Adrenal gland (tissue), 12 donors: ENCODE data around the gene MUC5B. TPM values are rescaled to one million over a fixed set of nuclear protein-coding genes. Genes with fewer than 3 reads are reported as not detected.
"Not testable (repeated sequence)": the region's sequence is repeated elsewhere in the genome, so short reads cannot be mapped to it uniquely, and the experiment has no call there.

Experiments
- DNase-seq, 7 donors: peaks; one replicate each; pipeline ENCODE4 v3.0.0-alpha.2; 2019 to 2020
- H3K27ac ChIP-seq, 5 donors: fragments of 200-600 bp; sonication (generic) in 4 of 5; 1 replicate in 3 of 5; 2 replicates in 2 of 5; pipeline versions ENCODE4 v1.5.1 to v1.8.0; 2016 to 2020; ENCODE audit warnings: mild to moderate bottlenecking in 1 of 5
- H3K27me3 ChIP-seq: fragments of 200-600 bp; 2 replicates; pipeline ENCODE4 v1.8.0; 2021
- H3K36me3 ChIP-seq, 2 donors: fragments of 200-600 bp; replicated peaks in 1 of 2; 1 replicate in 1 of 2; 2 replicates in 1 of 2; pipeline versions ENCODE4 v1.5.1 to v1.8.0; 2018 to 2022
- H3K4me1 ChIP-seq, 2 donors: fragments of 200-600 bp; replicated peaks in 1 of 2; 1 replicate in 1 of 2; 2 replicates in 1 of 2; pipeline versions ENCODE4 v1.5.1 to v1.8.0; 2018 to 2021
- H3K4me3 ChIP-seq, 4 donors: fragments of 200-600 bp; sonication (generic) in 3 of 4; one replicate each; pipeline ENCODE4 v1.5.1; 2016 to 2018
- H3K9me3 ChIP-seq, 3 donors: fragments of 200-600 bp; sonication (generic) in 1 of 3; replicated peaks in 1 of 3; 1 replicate in 2 of 3; 2 replicates in 1 of 3; pipeline versions ENCODE4 v1.5.1 to v1.8.0; 2016 to 2021
- POLR2A ChIP-seq, 2 donors: fragments of 450-650 bp; IDR thresholded peaks; one replicate each; pipeline ENCODE4 v1.6.1; 2017; ENCODE audit warnings: antibody characterized with exemption in 2 of 2, mild to moderate bottlenecking in 2 of 2, moderate library complexity in 1 of 2
- WGBS, 4 donors: extraction: QIAGEN DNeasy Blood & Tissue Kit in 2 of 4; methylation state at CpG; one replicate each; pipeline versions ENCODE4 v1.1.5 to v1.1.7; 2013 to 2017; 5-methylcytosine and 5-hydroxymethylcytosine counted together
- intact Hi-C, 2 donors: fragments of 100-400 bp; cut with DNase I; formaldehyde crosslinking; loops; one replicate each; pipeline versions ENCODE4 v1.14.1 to v1.15.0; 2022 to 2023
- polyA plus RNA-seq, 3 donors: library from polyadenylated mRNA; stranded (reverse); fragments of 200-250 nt in 2 of 3; fragments of 350-450 nt in 1 of 3; fragmentation: Illumina TruSeq in 1 of 3; extraction: RNeasy Lipid Tissue Mini Kit (QIAGEN cat#74804) in 1 of 3; gene quantifications; one replicate each; pipeline ENCODE4 v1.2.3, GENCODE V29; 2013 to 2014
- total RNA-seq, 9 donors: library from RNA; depleted of rRNA in 4 of 9; stranded (reverse); fragments of >200 nt in 4 of 9; fragments of 120-200 nt in 1 of 9; fragmentation: NEBNext Ultra II Directional in 1 of 9; extraction: Animal tissue kit (Norgen Biotek cat#: 25700) in 1 of 9; gene quantifications; one replicate each; pipeline versions ENCODE4 v1.1.0 to v1.2.4, GENCODE V29; 2013 to 2023
- TF ChIP-seq, protein P1 (sequence below), 6 experiments: fragments of 450-650 bp in 4 of 6; fragments of 200-600 bp in 2 of 6; sonication (generic) in 1 of 6; IDR thresholded peaks; 1 replicate in 5 of 6; 2 replicates in 1 of 6; pipeline versions ENCODE4 v1.5.1 to v1.8.0; 2016 to 2021; ENCODE audit warnings: antibody characterized with exemption in 6 of 6, mild to moderate bottlenecking in 2 of 6, moderate library complexity in 1 of 6
- donor health status: healthy with polysubstance abuse.
- donor health status: Bipolar disorder and iron deficiency.
- donor health status: DM: yes; HTN: yes; CAD: no.
- donor health status: DM: no; HTN: no; CAD: no.
- donor health status: DM: no; HTN: no; CAD: no.
- donor health status: DM: yes; HTN: yes; CAD: no.

MUC5B gene
- total and polyA plus RNA-seq, 12 donors = under 0.01 to 0.95 (median 0.70) TPM; not detected in 7

DNA sequence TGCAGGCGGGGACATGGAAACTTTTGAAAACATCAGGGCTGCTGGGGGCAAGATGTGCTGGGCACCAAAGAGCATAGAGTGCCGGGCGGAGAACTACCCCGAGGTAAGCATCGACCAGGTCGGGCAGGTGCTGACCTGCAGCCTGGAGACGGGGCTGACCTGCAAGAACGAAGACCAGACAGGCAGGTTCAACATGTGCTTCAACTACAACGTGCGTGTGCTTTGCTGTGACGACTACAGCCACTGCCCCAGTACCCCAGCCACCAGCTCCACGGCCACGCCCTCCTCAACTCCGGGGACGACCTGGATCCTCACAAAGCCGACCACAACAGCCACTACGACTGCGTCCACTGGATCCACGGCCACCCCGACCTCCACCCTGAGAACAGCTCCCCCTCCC, 19.4 kb downstream of the MUC5B start:
- no peaks in the 10 kb centered on the region for H3K27me3 ChIP-seq
- 91 to 95% (median 94%) methylated on average over 16 to 20 of the region's 20 CpGs for WGBS, 4 donors
- no peaks in the 10 kb centered on the region for H3K4me1 ChIP-seq
- no peak for DNase-seq
- no peaks in the 10 kb centered on the region for H3K9me3 ChIP-seq
- H3K4me3 ChIP-seq = no peak overlapping the region
- H3K27ac ChIP-seq = no peak overlapping the region
- intact Hi-C loops = no loop called here
- H3K36me3 ChIP-seq = no peaks in the 10 kb centered on the region
- no peak for TF ChIP-seq POLR2A (IDR thresholded peaks at IDR 0.05)
- TF ChIP-seq, protein P1, sequence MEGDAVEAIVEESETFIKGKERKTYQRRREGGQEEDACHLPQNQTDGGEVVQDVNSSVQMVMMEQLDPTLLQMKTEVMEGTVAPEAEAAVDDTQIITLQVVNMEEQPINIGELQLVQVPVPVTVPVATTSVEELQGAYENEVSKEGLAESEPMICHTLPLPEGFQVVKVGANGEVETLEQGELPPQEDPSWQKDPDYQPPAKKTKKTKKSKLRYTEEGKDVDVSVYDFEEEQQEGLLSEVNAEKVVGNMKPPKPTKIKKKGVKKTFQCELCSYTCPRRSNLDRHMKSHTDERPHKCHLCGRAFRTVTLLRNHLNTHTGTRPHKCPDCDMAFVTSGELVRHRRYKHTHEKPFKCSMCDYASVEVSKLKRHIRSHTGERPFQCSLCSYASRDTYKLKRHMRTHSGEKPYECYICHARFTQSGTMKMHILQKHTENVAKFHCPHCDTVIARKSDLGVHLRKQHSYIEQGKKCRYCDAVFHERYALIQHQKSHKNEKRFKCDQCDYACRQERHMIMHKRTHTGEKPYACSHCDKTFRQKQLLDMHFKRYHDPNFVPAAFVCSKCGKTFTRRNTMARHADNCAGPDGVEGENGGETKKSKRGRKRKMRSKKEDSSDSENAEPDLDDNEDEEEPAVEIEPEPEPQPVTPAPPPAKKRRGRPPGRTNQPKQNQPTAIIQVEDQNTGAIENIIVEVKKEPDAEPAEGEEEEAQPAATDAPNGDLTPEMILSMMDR (IDR thresholded peaks at IDR 0.05) = no peak

DNA sequence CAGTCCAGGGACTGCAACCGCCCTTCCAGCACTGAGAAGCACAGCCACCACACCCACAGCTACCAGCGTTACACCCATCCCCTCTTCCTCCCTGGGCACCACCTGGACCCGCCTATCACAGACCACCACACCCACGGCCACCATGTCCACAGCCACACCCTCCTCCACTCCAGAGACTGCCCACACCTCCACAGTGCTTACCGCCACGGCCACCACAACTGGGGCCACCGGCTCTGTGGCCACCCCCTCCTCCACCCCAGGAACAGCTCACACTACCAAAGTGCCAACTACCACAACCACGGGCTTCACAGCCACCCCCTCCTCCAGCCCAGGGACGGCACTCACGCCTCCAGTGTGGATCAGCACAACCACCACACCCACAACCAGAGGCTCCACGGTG, 19.9 kb downstream of the MUC5B start:
- H3K9me3 ChIP-seq, H3K4me3 ChIP-seq, H3K36me3 ChIP-seq, H3K27ac ChIP-seq, H3K4me1 ChIP-seq, DNase-seq, H3K27me3 ChIP-seq, intact Hi-C loops: not testable (repeated sequence)
- WGBS, 4 donors = 83 to 94% (median 85%) methylated on average over 4 to 8 of the region's 11 CpGs

DNA sequence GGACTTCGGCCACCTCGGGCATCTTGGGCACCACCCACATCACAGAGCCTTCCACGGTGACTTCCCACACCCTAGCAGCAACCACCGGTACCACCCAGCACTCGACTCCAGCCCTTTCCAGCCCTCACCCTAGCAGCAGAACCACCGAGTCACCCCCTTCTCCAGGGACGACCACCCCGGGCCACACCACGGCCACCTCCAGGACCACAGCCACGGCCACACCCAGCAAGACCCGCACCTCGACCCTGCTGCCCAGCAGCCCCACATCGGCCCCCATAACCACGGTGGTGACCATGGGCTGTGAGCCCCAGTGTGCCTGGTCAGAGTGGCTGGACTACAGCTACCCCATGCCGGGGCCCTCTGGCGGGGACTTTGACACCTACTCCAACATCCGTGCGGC, 20.7 kb downstream of the MUC5B start:
- H3K36me3 ChIP-seq, intact Hi-C loops: not testable (repeated sequence)

DNA sequence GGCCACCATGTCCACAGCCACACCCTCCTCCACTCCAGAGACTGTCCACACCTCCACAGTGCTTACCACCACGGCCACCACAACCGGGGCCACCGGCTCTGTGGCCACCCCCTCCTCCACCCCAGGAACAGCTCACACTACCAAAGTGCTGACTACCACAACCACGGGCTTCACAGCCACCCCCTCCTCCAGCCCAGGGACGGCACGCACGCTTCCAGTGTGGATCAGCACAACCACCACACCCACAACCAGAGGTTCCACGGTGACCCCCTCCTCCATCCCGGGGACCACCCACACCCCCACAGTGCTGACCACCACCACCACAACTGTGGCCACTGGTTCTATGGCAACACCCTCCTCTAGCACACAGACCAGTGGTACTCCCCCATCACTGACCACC, 21.7 kb downstream of the MUC5B start:
- 86 to 93% (median 89%) methylated on average over 4 to 9 of the region's 9 CpGs for WGBS, 4 donors
- H3K27ac ChIP-seq, intact Hi-C loops, H3K36me3 ChIP-seq, H3K4me3 ChIP-seq, H3K4me1 ChIP-seq, H3K9me3 ChIP-seq, H3K27me3 ChIP-seq, DNase-seq: not testable (repeated sequence)

More for the DNA sequence above, 20.7 kb downstream of the MUC5B start:
- not testable (repeated sequence) for H3K27me3 ChIP-seq, H3K4me1 ChIP-seq, H3K27ac ChIP-seq, DNase-seq, H3K4me3 ChIP-seq, H3K9me3 ChIP-seq
- 90 to 96% (median 93%) methylated on average over 4 to 12 of the region's 18 CpGs for WGBS, 4 donors

DNA sequence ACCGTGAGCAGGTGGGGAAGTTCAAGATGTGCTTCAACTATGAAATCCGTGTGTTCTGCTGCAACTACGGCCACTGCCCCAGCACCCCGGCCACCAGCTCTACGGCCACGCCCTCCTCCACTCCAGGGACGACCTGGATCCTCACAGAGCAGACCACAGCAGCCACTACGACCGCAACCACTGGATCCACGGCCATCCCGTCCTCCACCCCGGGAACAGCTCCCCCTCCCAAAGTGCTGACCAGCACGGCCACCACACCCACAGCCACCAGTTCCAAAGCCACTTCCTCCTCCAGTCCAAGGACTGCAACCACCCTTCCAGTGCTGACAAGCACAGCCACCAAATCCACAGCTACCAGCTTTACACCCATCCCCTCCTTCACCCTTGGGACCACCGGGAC, 22.9 kb downstream of the MUC5B start:
- H3K4me3 ChIP-seq, H3K4me1 ChIP-seq, intact Hi-C loops, H3K27me3 ChIP-seq, H3K36me3 ChIP-seq, H3K9me3 ChIP-seq, DNase-seq, H3K27ac ChIP-seq: not testable (repeated sequence)
- WGBS, 4 donors = 83 to 95% (median 93%) methylated on average over 7 to 12 of the region's 14 CpGs

DNA sequence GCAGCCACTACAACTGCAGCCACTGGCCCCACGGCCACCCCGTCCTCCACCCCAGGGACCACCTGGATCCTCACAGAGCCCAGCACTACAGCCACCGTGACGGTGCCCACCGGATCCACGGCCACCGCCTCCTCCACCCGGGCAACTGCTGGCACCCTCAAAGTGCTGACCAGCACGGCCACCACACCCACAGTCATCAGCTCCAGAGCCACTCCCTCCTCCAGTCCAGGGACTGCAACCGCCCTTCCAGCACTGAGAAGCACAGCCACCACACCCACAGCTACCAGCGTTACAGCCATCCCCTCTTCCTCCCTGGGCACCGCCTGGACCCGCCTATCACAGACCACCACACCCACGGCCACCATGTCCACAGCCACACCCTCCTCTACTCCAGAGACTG, 23.4 kb downstream of the MUC5B start:
- H3K4me3 ChIP-seq, DNase-seq, H3K4me1 ChIP-seq, intact Hi-C loops, H3K27ac ChIP-seq, H3K27me3 ChIP-seq, H3K9me3 ChIP-seq, H3K36me3 ChIP-seq: not testable (repeated sequence)
- WGBS, 4 donors = 89 to 97% (median 90%) methylated on average over 7 to 14 of the region's 14 CpGs

DNA sequence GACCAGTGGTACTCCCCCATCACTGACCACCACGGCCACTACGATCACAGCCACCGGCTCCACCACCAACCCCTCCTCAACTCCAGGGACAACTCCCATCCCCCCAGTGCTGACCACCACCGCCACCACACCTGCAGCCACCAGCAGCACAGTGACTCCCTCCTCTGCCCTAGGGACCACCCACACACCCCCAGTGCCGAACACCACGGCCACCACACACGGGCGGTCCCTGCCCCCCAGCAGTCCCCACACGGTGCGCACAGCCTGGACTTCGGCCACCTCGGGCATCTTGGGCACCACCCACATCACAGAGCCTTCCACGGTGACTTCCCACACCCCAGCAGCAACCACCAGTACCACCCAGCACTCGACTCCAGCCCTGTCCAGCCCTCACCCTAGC, 24.2 kb downstream of the MUC5B start:
- 88 to 91% (median 89%) methylated on average over 5 to 14 of the region's 14 CpGs for WGBS, 4 donors
- H3K4me1 ChIP-seq, H3K36me3 ChIP-seq, H3K9me3 ChIP-seq, H3K27me3 ChIP-seq, intact Hi-C loops, H3K27ac ChIP-seq, DNase-seq, H3K4me3 ChIP-seq: not testable (repeated sequence)

DNA sequence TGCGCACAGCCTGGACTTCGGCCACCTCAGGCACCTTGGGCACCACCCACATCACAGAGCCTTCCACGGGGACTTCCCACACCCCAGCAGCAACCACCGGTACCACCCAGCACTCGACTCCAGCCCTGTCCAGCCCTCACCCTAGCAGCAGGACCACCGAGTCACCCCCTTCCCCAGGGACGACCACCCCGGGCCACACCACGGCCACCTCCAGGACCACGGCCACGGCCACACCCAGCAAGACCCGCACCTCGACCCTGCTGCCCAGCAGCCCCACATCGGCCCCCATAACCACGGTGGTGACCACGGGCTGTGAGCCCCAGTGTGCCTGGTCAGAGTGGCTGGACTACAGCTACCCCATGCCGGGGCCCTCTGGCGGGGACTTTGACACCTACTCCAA, 26.1 kb downstream of the MUC5B start:
- H3K27me3 ChIP-seq, H3K36me3 ChIP-seq, H3K4me1 ChIP-seq, DNase-seq, H3K9me3 ChIP-seq, H3K27ac ChIP-seq, H3K4me3 ChIP-seq, intact Hi-C loops: not testable (repeated sequence)
- WGBS, 4 donors = 80 to 96% (median 86%) methylated on average over 9 to 10 of the region's 18 CpGs; no CpG with 5 or more reads in 1 of the 4 donors

DNA sequence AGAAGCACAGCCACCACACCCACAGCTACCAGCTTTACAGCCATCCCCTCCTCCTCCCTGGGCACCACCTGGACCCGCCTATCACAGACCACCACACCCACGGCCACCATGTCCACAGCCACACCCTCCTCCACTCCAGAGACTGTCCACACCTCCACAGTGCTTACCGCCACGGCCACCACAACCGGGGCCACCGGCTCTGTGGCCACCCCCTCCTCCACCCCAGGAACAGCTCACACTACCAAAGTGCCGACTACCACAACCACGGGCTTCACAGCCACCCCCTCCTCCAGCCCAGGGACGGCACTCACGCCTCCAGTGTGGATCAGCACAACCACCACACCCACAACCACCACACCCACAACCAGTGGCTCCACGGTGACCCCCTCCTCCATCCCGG, 27.5 kb downstream of the MUC5B start:
- H3K4me1 ChIP-seq, intact Hi-C loops, DNase-seq, H3K9me3 ChIP-seq, H3K27ac ChIP-seq, H3K27me3 ChIP-seq, H3K36me3 ChIP-seq, H3K4me3 ChIP-seq: not testable (repeated sequence)
- WGBS, 4 donors = 81 to 100% (median 94%) methylated on average over 1 to 4 of the region's 12 CpGs
